Activated CD4-positive, alpha-beta memory T cell treated with anti-CD3 and anti-CD28 coated beads, Interleukin-2, amount 10 ng/mL, durations not matched to agents 7 days and 5 days (primary cell): ENCODE results near the gene PRKCH. TPM values are rescaled to one million over a fixed set of nuclear protein-coding genes. Genes with fewer than 3 reads are reported as not detected.

ENCODE experiments used
- CTCF ChIA-PET: fragments of 350-600 bp; sonication (Branson Sonifier 250); formaldehyde crosslinking; loops from one replicate; lab custom pipeline; 2021; ENCODE audit warnings: antibody characterized with exemption, inconsistent platforms; lab: Charles Lee
- POLR2A ChIA-PET: fragments of 350-600 bp; sonication (Branson Sonifier 250); formaldehyde crosslinking; loops from one replicate; lab custom pipeline; 2021; ENCODE audit warnings: antibody characterized with exemption; lab: Charles Lee
- DNase-seq: peaks from one replicate; pipeline ENCODE4 v3.0.0-alpha.2; 2020
- H3K27ac Mint-ChIP-seq: one replicate; pipeline ENCODE4 v1.8.0; 2021; ENCODE audit warnings: mild to moderate bottlenecking, mixed read lengths
- H3K27me3 Mint-ChIP-seq: one replicate; pipeline ENCODE4 v1.8.0; 2021; ENCODE audit warnings: mixed read lengths
- H3K36me3 Mint-ChIP-seq: one replicate; pipeline ENCODE4 v1.8.0; 2021; ENCODE audit warnings: low read depth, mixed read lengths
- H3K4me1 Mint-ChIP-seq: one replicate; pipeline ENCODE4 v1.8.0; 2021; ENCODE audit warnings: mixed read lengths
- H3K4me3 Mint-ChIP-seq: one replicate; pipeline ENCODE4 v1.8.0; 2021; ENCODE audit warnings: mild to moderate bottlenecking, mixed read lengths
- H3K9me3 Mint-ChIP-seq: one replicate; pipeline ENCODE4 v1.8.0; 2021; ENCODE audit warnings: mixed read lengths
- total RNA-seq, 2 experiments: library from RNA; stranded (reverse); gene quantifications; one replicate each; pipeline ENCODE4 v1.2.3, GENCODE V29; 2021

The PRKCH gene
- total RNA-seq, 2 experiments from 2014 or later: 186 to 195 TPM

DNA sequence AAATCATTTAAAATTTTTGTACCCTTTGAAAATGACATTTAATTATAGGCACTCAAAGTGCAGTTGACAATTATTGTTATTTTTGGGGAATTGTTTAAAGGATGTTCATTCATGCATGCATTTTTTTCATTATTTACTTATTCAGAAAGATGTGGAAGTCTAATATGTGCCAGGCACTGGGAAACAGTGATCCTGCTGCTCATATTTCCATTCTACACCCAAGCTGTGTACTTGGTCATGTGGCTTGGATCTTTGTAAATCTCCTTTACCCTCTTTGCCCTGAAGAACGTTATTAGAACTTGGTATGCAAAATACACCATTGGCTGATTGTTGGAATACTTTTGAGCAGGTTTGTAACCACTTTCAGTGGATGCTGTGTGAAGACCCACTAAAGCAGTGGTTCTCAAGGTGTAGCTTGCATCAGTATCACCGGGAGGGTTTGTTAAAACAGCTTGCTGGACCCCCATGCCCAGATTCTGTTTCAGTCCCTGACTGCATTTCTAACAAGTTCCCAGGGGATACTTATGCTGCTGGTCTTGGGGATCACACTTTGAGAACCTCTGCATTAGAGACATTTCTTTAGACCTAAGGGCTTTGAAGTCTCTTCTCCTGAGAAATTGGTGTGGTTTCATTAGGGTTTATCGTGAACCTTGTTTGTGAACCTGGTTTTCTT, 47.5 kb downstream of the PRKCH start:
- Mint-ChIP-seq H3K4me3 (no peak overlapping the region), H3K27me3 (no peaks in the 10 kb centered on the region), H3K9me3 (peaks cover 15% of the 10 kb centered on the region), H3K36me3 (peaks cover 45% of the 10 kb centered on the region), H3K27ac (peak overlapping the region; percentile 50), H3K4me1 (peaks cover 52% of the 10 kb centered on the region)
- POLR2A ChIA-PET: interaction anchor here (0.9 to 1.5 kb wide), 5 partner anchors 11 to 83 kb away, joined by 3 to 4 read pairs (median 3); no protein-coding TSS in a partner anchor
- CTCF ChIA-PET: no interaction called here
- no peak for DNase-seq

DNA sequence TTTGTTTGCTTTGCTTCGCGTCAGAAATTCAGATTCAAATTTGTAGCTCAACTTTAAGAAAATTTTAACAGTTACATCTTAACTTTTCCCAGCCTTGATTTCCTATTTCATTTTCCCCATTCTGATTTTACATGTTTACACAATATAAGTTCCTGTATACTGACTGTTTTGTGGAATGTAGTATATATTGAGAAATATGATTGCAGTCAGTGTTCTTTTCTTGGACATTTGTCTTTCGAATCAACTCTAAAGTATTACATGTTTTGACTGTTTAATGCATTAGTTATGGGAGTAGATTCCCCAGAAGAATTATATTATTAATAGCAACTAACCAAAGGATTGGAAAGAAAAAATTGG, 48.1 kb downstream of the PRKCH start:
- Mint-ChIP-seq H3K4me3 (no peak overlapping the region), H3K4me1 (peaks cover 52% of the 10 kb centered on the region), H3K9me3 (peaks cover 20% of the 10 kb centered on the region), H3K27ac (peak overlapping the region; percentile 50), H3K36me3 (peaks cover 50% of the 10 kb centered on the region), H3K27me3 (no peaks in the 10 kb centered on the region)
- ChIA-PET CTCF (no interaction called here), POLR2A (interaction anchor here (0.9 to 1.5 kb wide), 5 partner anchors 10 to 83 kb away, joined by 3 to 4 read pairs (median 3); no protein-coding TSS in a partner anchor)
- DNase-seq: no peak

DNA sequence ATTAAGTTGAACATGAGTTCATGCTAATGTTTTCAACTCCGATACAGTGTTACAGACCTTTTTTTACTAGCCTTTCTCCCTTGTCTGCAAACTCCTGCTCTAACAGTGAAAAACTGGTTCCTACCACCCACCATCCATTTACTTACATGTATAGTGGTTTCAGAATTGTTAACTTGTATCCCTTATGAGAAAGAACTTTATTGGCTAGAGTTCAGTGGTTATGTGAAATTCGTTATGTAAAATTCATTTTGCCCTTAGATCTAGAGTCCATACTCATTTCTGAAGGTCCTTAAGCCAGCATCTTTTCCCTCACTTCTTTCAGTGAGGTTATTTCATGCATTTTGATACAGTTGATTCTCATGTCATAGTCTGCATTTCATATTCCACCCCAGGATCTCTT, 51.0 kb downstream of the PRKCH start:
- H3K36me3 Mint-ChIP-seq: peaks cover 78% of the 10 kb centered on the region
- ChIA-PET CTCF (no interaction called here), POLR2A (no interaction called here)
- H3K27me3 Mint-ChIP-seq: no peaks in the 10 kb centered on the region
- no peak overlapping the region for H3K4me3 Mint-ChIP-seq
- no peak for DNase-seq
- H3K4me1 Mint-ChIP-seq: peaks cover 77% of the 10 kb centered on the region
- no peak overlapping the region for H3K27ac Mint-ChIP-seq
- peaks cover 38% of the 10 kb centered on the region for H3K9me3 Mint-ChIP-seq

DNA sequence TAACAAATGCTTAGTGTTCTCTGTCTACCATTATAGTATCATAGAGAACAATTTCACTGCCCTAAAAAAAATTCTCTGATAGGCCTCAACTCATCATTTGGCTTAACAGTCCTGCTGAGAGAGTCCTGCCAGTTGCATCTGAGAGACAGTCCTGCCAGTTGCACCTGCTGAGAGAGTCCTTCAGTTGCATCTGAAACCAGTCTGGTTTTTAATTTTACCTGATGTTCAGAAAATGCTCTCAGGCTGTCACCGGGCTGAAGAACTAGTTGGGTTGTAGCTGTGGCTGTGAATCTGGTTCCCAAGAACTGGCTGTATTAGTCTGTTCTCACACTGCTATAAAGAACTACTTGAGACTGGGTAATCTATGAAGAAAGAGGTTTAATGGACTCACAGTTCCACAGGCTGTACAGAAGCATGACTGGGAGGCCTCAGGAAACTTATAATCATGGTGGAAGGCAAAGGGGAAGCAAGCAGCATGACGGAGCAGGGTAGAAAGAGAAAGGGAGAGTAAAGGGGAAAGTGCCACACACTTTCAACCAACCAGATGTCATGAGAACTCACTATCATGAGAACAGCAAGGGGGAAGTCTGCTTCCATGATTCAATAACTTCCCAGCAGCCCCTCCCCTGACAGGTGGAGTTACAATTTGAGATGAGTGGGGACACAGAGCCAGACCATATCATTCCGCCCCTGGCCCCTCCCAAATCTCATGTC, 51.6 kb downstream of the PRKCH start:
- CTCF ChIA-PET: no interaction called here
- H3K9me3 Mint-ChIP-seq: peaks cover 38% of the 10 kb centered on the region
- H3K4me1 Mint-ChIP-seq: peaks cover 78% of the 10 kb centered on the region
- POLR2A ChIA-PET: no interaction called here
- H3K36me3 Mint-ChIP-seq: peaks cover 81% of the 10 kb centered on the region
- no peak overlapping the region for H3K27ac Mint-ChIP-seq
- no peak overlapping the region for H3K4me3 Mint-ChIP-seq
- no peak for DNase-seq
- H3K27me3 Mint-ChIP-seq: no peaks in the 10 kb centered on the region

DNA sequence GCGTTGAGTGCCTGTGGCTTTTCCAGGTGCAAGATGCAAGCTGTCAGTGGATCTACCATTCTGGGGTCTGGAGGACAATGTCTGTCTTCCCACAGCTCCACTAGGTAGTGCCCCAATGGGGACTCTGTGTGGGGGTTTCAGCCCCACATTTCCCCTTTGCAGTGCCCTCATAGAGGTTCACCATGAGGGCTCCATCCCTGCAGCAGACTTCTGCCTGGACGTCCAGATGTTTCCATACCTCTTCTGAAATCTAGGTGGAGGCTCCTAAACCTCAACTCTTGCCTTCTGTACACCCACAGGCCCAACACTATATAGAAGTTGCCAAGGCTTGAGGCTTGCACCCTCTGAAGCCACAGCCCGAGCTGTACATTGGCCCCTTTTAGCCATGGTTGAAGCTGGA, 52.9 kb downstream of the PRKCH start:
- H3K4me1 Mint-ChIP-seq: peaks cover 65% of the 10 kb centered on the region
- H3K27me3 Mint-ChIP-seq: no peaks in the 10 kb centered on the region
- peaks cover 38% of the 10 kb centered on the region for H3K9me3 Mint-ChIP-seq
- H3K27ac Mint-ChIP-seq: no peak overlapping the region
- H3K4me3 Mint-ChIP-seq: no peak overlapping the region
- no peak for DNase-seq
- H3K36me3 Mint-ChIP-seq: peaks cover 84% of the 10 kb centered on the region
- ChIA-PET CTCF (no interaction called here), POLR2A (interaction anchor here (0.9 kb wide), 1 partner anchor 43 kb away, joined by 4 read pairs; no protein-coding TSS in a partner anchor)

DNA sequence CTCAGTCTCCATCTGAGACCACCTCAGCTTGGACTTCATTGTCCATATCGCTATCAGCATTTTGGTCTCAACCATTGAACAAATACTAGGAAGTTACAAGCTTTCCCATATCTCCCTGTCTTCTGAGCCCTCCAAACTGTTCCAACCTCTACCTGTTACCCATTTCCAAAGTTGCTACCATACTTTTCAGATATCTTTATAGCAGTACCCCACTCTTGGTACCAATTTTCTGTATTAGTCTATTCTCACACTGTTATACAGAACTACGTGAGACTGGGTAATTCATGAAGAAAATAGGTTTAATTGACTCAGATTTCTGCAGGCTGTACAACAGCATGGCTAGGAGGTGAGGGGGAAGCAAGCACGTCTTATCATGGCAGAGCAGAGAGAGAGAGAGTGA, 53.8 kb downstream of the PRKCH start:
- DNase-seq: no peak
- ChIA-PET CTCF (no interaction called here), POLR2A (interaction anchor here (3.2 kb wide), 1 partner anchor 11 kb away, joined by 17 read pairs; no protein-coding TSS in a partner anchor)
- Mint-ChIP-seq H3K27me3 (no peaks in the 10 kb centered on the region), H3K4me3 (no peak overlapping the region), H3K9me3 (peaks cover 38% of the 10 kb centered on the region), H3K4me1 (peaks cover 61% of the 10 kb centered on the region), H3K27ac (no peak overlapping the region), H3K36me3 (peaks cover 89% of the 10 kb centered on the region)

GRCh38 chr14:61376314-61376713, 54.9 kb downstream of the PRKCH start:
- no peak for DNase-seq
- Mint-ChIP-seq H3K4me3 (no peak overlapping the region), H3K36me3 (peaks cover 94% of the 10 kb centered on the region), H3K4me1 (peaks cover 51% of the 10 kb centered on the region), H3K27ac (no peak overlapping the region), H3K27me3 (no peaks in the 10 kb centered on the region), H3K9me3 (peaks cover 38% of the 10 kb centered on the region)
- ChIA-PET CTCF (no interaction called here), POLR2A (interaction anchor here (0.7 to 3.2 kb wide), 3 partner anchors 10 to 30 kb away, joined by 3 to 17 read pairs (median 4); no protein-coding TSS in a partner anchor)

DNA sequence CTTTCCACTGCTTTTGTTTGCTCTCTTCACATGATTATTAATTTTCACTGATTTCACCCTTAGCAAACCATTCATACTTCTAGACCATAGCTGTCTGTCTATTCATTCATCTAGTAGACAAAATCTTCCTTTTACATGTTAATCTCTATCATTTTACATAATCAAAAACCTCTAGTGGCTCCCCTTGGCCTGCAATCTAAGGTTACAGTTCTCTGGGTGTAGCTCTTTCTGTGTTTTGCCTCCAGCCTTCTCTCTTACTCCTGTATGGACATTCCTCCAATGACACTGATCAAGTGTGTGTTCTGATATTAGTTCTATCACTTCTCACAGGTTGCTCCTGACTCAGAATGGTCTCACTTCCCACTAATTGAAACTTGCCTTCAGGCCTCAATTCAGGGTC, 56.4 kb downstream of the PRKCH start:
- POLR2A ChIA-PET: interaction anchor here (1.3 to 3.2 kb wide), 3 partner anchors 9 to 55 kb away, joined by 4 to 17 read pairs (median 5); no protein-coding TSS in a partner anchor

GRCh38 chr14:61379639-61380184, 58.3 kb downstream of the PRKCH start:
- Mint-ChIP-seq H3K36me3 (peaks cover 74% of the 10 kb centered on the region), H3K4me1 (peaks cover 30% of the 10 kb centered on the region)
- CTCF ChIA-PET: no interaction called here

More for the DNA sequence above, 56.4 kb downstream of the PRKCH start:
- DNase-seq: no peak
- Mint-ChIP-seq H3K9me3 (peaks cover 33% of the 10 kb centered on the region), H3K27me3 (no peaks in the 10 kb centered on the region), H3K27ac (no peak overlapping the region), H3K4me3 (no peak overlapping the region), H3K4me1 (peaks cover 38% of the 10 kb centered on the region), H3K36me3 (peaks cover 86% of the 10 kb centered on the region)
- CTCF ChIA-PET: no interaction called here

DNA sequence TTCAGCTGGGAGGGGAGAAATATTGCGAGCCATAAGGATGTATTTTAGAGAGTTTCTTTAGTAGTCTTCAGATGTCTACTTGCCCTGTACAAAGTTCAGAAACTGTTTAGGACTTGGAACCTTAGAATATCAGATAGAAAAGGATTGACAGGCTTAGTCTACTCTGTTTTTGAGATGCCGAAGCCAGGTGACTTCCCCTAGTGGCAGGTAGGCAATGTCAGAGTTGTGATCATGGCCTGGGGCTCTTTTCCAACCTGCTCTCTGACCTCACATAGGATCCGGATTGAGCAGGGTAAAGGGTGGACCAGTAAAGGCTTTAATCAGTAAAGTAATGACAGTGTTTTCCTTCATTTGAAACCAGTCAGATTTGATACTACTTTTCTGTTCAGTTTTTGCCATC, 59.6 kb downstream of the PRKCH start:
- H3K4me3 Mint-ChIP-seq: no peak overlapping the region
- peaks cover 19% of the 10 kb centered on the region for H3K4me1 Mint-ChIP-seq

More at GRCh38 chr14:61379639-61380184, 58.3 kb downstream of the PRKCH start:
- peaks cover 16% of the 10 kb centered on the region for H3K9me3 Mint-ChIP-seq
- DNase-seq: no peak
- POLR2A ChIA-PET: interaction anchor here (0.7 to 1.6 kb wide), 4 partner anchors 11 to 33 kb away, joined by 3 to 4 read pairs (median 4); no protein-coding TSS in a partner anchor
- H3K27me3 Mint-ChIP-seq: no peaks in the 10 kb centered on the region
- no peak overlapping the region for H3K4me3 Mint-ChIP-seq
- no peak overlapping the region for H3K27ac Mint-ChIP-seq

DNA sequence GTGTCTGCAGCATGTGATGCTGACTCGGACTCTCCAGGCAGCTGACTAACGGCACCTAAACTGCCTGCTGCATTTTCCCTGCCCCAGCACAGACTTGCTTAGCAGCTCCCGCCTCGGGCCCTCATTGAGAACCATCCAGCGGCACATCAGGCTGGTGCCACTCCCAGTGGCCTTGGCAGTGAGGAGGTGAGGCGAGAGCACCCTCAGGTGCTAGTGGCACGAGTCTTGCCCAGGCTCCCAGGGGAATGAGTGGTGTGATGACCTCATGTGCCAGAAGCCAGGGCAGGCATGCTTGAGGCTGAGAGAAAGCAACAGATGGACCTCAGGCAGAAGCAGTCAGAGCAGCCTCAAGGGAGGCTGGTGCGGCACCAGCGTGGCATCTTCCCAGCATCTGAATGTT, 60.2 kb downstream of the PRKCH start:
- POLR2A ChIA-PET: interaction anchor here (1.7 kb wide), 1 partner anchor 59 kb away, joined by 3 read pairs; no protein-coding TSS in a partner anchor
- Mint-ChIP-seq H3K36me3 (peaks cover 57% of the 10 kb centered on the region), H3K4me3 (no peak overlapping the region), H3K4me1 (peaks cover 13% of the 10 kb centered on the region), H3K27ac (no peak overlapping the region), H3K9me3 (peaks cover under 1% of the 10 kb centered on the region), H3K27me3 (no peaks in the 10 kb centered on the region)
- CTCF ChIA-PET: no interaction called here
- no peak for DNase-seq

More for the DNA sequence above, 59.6 kb downstream of the PRKCH start:
- CTCF ChIA-PET: no interaction called here
- Mint-ChIP-seq H3K27ac (no peak overlapping the region), H3K9me3 (peaks cover 7% of the 10 kb centered on the region), H3K36me3 (peaks cover 63% of the 10 kb centered on the region), H3K27me3 (no peaks in the 10 kb centered on the region)
- POLR2A ChIA-PET: no interaction called here
- no peak for DNase-seq

DNA sequence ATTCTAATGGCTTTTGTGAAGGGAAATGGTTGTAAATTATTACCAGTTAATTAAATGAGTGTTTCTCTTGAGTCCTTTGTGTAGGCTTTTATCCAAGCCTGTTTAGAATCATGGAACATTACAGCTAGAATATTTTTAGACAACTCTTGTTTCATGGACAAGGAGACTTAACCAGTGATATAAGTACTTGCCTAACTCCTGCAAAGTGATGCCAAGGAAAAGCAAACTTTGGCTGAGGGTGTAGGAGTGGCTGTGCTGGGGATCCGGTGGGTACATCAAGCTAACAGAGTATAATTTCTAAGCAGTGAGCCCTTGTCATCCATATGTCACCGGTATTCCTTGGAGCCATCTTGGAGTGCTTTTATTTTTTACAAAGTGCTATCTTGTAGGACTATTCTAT, 61.5 kb downstream of the PRKCH start:
- no peaks in the 10 kb centered on the region for H3K27me3 Mint-ChIP-seq
- peaks cover 46% of the 10 kb centered on the region for H3K36me3 Mint-ChIP-seq
- no peak overlapping the region for H3K27ac Mint-ChIP-seq
- peaks cover 2% of the 10 kb centered on the region for H3K4me1 Mint-ChIP-seq
- H3K9me3 Mint-ChIP-seq: no peaks in the 10 kb centered on the region
- POLR2A ChIA-PET: interaction anchor here (0.6 to 1.7 kb wide), 5 partner anchors 37 to 60 kb away, joined by 3 to 4 read pairs (median 3); no protein-coding TSS in a partner anchor
- CTCF ChIA-PET: no interaction called here
- H3K4me3 Mint-ChIP-seq: no peak overlapping the region
- no peak for DNase-seq
